Activated naive CD4-positive, alpha-beta T cell treated with anti-CD3 and anti-CD28 coated beads for 36 hours (primary cell): ENCODE data around the gene GUCY1A2. TPM values are rescaled to one million over a fixed set of nuclear protein-coding genes. Genes with fewer than 3 reads are reported as not detected.

Source experiments
- CTCF ChIA-PET: fragments of 350-600 bp; sonication (Branson Sonifier 250); formaldehyde crosslinking; loops from one replicate; lab custom pipeline; 2021; ENCODE audit warnings: antibody characterized with exemption; lab: Charles Lee
- DNase-seq: peaks from one replicate; pipeline ENCODE4 v3.0.0-alpha.2; 2020
- H3K27ac Mint-ChIP-seq: one replicate; pipeline ENCODE4 v1.8.0; 2021; ENCODE audit warnings: mild to moderate bottlenecking, mixed read lengths
- H3K27me3 Mint-ChIP-seq: one replicate; pipeline ENCODE4 v1.8.0; 2021; ENCODE audit warnings: low read depth, mixed read lengths
- H3K36me3 Mint-ChIP-seq: one replicate; pipeline ENCODE4 v1.8.0; 2021; ENCODE audit warnings: low read depth, mixed read lengths
- H3K4me1 Mint-ChIP-seq: one replicate; pipeline ENCODE4 v1.8.0; 2021; ENCODE audit warnings: low read depth, mixed read lengths
- H3K4me3 Mint-ChIP-seq: one replicate; pipeline ENCODE4 v1.8.0; 2021; ENCODE audit warnings: mild to moderate bottlenecking, moderate library complexity, mixed read lengths
- H3K9me3 Mint-ChIP-seq: one replicate; pipeline ENCODE4 v1.8.0; 2021; ENCODE audit warnings: mixed read lengths
- intact Hi-C: fragments of 100-400 bp; cut with micrococcal nuclease; formaldehyde crosslinking; loops from one replicate; pipeline ENCODE4 v1.15.1; 2023
- total RNA-seq, 2 experiments: library from RNA; stranded (reverse); gene quantifications; one replicate each; pipeline ENCODE4 v1.2.3, GENCODE V29; 2021

GUCY1A2 gene
- total RNA-seq, 2 experiments from 2014 or later: not detected

GRCh38 chr11:106694501-106694900 is 323.8 kb downstream of the GUCY1A2 start:
- DNase-seq: no peak
- no peak overlapping the region for H3K4me3 Mint-ChIP-seq
- H3K9me3 Mint-ChIP-seq: no peaks in the 10 kb centered on the region
- no peaks in the 10 kb centered on the region for H3K36me3 Mint-ChIP-seq
- no peaks in the 10 kb centered on the region for H3K4me1 Mint-ChIP-seq
- intact Hi-C loops: no loop called here
- no peak overlapping the region for H3K27ac Mint-ChIP-seq
- no peaks in the 10 kb centered on the region for H3K27me3 Mint-ChIP-seq
- CTCF ChIA-PET: no interaction called here

- Mint-ChIP-seq H3K36me3 (no peaks in the 10 kb centered on the region), H3K4me1 (no peaks in the 10 kb centered on the region), H3K27ac (no peak overlapping the region), H3K27me3 (no peaks in the 10 kb centered on the region), H3K9me3 (no peaks in the 10 kb centered on the region), H3K4me3 (no peak overlapping the region)
- no peak for DNase-seq
- CTCF ChIA-PET: no interaction called here
- intact Hi-C loops: no loop called here
These were observed 326.4 kb downstream of the GUCY1A2 start for GRCh38 chr11:106691807-106692365.

DNA sequence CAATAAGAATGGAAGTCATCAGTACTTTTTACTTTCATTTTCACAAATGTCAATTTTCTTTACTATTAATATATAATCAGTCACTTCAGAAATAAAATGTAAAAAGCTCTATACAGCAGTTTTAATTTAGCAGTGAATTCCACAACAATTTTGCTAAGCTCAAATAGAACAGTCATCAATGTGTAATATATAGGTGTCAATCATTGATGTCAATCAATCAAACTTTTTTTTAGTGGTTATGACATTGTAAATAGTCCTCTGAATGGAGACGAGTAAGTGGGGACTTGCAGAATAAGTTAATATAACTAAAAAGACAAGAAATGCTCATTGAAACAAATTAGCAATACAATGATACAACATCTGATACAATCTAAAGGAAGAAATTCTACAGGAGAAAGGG is 327.4 kb downstream of the GUCY1A2 start:
- H3K27ac Mint-ChIP-seq: no peak overlapping the region
- H3K4me3 Mint-ChIP-seq: no peak overlapping the region
- CTCF ChIA-PET: no interaction called here
- H3K27me3 Mint-ChIP-seq: no peaks in the 10 kb centered on the region
- H3K4me1 Mint-ChIP-seq: no peaks in the 10 kb centered on the region
- no peak for DNase-seq
- no peaks in the 10 kb centered on the region for H3K9me3 Mint-ChIP-seq
- intact Hi-C loops: no loop called here
- no peaks in the 10 kb centered on the region for H3K36me3 Mint-ChIP-seq

DNA sequence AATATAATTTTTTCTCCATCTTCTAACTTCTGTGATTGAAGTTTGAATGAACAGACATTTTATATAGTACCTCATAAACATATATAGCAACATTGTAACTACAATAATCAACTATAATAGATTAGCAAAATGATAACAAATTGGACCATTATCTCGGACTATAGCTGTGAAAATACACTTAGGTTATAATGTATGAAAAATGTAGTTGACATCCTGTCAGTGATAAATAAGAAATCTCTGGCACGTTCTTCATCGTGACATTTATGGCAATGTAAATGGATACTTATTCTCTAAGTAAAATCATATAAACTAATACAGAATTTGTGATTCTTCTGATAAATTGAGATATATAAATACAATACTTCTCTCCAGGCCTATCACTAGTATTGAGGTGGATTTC is 333.3 kb downstream of the GUCY1A2 start:
- H3K27ac Mint-ChIP-seq: no peak overlapping the region
- CTCF ChIA-PET: no interaction called here
- no peaks in the 10 kb centered on the region for H3K36me3 Mint-ChIP-seq
- intact Hi-C loops: no loop called here
- no peak overlapping the region for H3K4me3 Mint-ChIP-seq
- no peaks in the 10 kb centered on the region for H3K27me3 Mint-ChIP-seq
- no peaks in the 10 kb centered on the region for H3K4me1 Mint-ChIP-seq
- no peak for DNase-seq
- H3K9me3 Mint-ChIP-seq: no peaks in the 10 kb centered on the region

DNA sequence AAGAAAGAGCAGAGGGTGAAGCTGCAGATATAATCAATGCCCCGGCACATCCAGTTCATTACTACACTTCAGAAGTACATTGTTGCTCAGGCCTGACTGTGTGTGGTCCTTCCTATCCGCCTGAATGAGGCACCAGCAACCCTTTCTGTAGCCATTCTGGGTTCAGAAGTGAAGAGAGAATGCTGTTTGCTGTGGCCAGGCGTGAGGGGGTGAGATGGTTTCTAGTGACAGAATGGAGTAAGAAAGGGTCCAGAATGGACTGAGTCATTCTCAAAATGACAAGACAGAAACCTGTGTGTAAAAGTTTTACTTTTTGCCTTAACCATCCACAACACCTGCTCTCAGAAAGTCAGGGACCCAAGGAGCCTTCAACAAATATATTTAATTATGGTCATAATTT is 334.8 kb downstream of the GUCY1A2 start:
- H3K4me3 Mint-ChIP-seq: no peak overlapping the region
- no peaks in the 10 kb centered on the region for H3K36me3 Mint-ChIP-seq
- intact Hi-C loops: no loop called here
- H3K4me1 Mint-ChIP-seq: no peaks in the 10 kb centered on the region
- CTCF ChIA-PET: no interaction called here
- no peaks in the 10 kb centered on the region for H3K27me3 Mint-ChIP-seq
- DNase-seq: no peak
- no peak overlapping the region for H3K27ac Mint-ChIP-seq
- H3K9me3 Mint-ChIP-seq: no peaks in the 10 kb centered on the region

DNA sequence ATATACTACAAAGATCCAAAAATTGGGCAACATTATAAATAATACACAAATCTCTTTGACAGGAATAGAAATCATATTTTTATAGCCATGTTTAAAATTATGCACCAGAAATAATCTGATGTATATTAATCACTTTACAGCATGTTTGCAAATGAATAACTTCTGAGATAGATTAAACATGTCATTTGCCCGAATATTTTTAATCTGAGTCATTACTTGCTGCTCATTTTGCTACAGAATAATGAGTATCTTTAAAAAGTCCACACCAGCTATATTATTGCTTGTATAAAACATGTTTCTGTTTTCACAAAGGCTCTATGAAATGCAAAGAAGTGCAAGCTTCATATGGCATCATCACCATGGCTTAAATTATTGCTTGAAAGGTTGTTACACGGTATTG is 336.8 kb downstream of the GUCY1A2 start:
- intact Hi-C loops: no loop called here
- H3K27me3 Mint-ChIP-seq: no peaks in the 10 kb centered on the region
- H3K27ac Mint-ChIP-seq: no peak overlapping the region
- no peak overlapping the region for H3K4me3 Mint-ChIP-seq
- DNase-seq: no peak
- CTCF ChIA-PET: no interaction called here
- H3K9me3 Mint-ChIP-seq: no peaks in the 10 kb centered on the region
- no peaks in the 10 kb centered on the region for H3K4me1 Mint-ChIP-seq
- no peaks in the 10 kb centered on the region for H3K36me3 Mint-ChIP-seq

GRCh38 chr11:106679581-106679980 is 338.7 kb downstream of the GUCY1A2 start:
- CTCF ChIA-PET: no interaction called here
- no peaks in the 10 kb centered on the region for H3K36me3 Mint-ChIP-seq

DNA sequence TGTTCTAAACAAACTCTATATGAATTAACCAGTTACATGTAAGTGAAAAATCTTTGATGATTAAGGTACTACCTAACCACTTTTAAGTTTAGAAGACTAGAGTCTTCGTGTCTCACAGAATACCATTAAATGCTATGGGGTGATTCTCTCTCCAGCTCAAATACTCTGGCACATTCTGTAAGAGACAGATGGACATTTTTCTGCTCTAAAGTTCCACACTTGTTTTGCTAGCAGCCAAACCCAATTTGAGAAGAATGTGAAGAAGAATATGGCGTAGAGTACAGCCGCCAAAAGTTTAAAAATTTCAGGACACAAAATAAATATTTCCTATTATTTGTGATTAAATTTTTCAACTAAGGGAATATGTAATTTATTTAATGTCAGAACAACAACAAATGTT is 339.1 kb downstream of the GUCY1A2 start:
- no peaks in the 10 kb centered on the region for H3K4me1 Mint-ChIP-seq
- H3K36me3 Mint-ChIP-seq: no peaks in the 10 kb centered on the region
- no peak overlapping the region for H3K4me3 Mint-ChIP-seq
- DNase-seq: no peak
- no peaks in the 10 kb centered on the region for H3K9me3 Mint-ChIP-seq
- no peaks in the 10 kb centered on the region for H3K27me3 Mint-ChIP-seq
- H3K27ac Mint-ChIP-seq: no peak overlapping the region
- intact Hi-C loops: no loop called here
- CTCF ChIA-PET: no interaction called here

More at GRCh38 chr11:106679581-106679980, 338.7 kb downstream of the GUCY1A2 start:
- no peaks in the 10 kb centered on the region for H3K4me1 Mint-ChIP-seq
- no peak overlapping the region for H3K27ac Mint-ChIP-seq
- no peak overlapping the region for H3K4me3 Mint-ChIP-seq
- H3K9me3 Mint-ChIP-seq: no peaks in the 10 kb centered on the region
- DNase-seq: no peak
- H3K27me3 Mint-ChIP-seq: no peaks in the 10 kb centered on the region
- intact Hi-C loops: no loop called here

GRCh38 chr11:106670069-106670468 is 348.2 kb downstream of the GUCY1A2 start:
- Mint-ChIP-seq H3K4me1 (no peaks in the 10 kb centered on the region), H3K9me3 (peaks cover 5% of the 10 kb centered on the region), H3K36me3 (no peaks in the 10 kb centered on the region), H3K27me3 (no peaks in the 10 kb centered on the region), H3K27ac (no peak overlapping the region), H3K4me3 (no peak overlapping the region)
- intact Hi-C loops: no loop called here
- CTCF ChIA-PET: no interaction called here
- no peak for DNase-seq

DNA sequence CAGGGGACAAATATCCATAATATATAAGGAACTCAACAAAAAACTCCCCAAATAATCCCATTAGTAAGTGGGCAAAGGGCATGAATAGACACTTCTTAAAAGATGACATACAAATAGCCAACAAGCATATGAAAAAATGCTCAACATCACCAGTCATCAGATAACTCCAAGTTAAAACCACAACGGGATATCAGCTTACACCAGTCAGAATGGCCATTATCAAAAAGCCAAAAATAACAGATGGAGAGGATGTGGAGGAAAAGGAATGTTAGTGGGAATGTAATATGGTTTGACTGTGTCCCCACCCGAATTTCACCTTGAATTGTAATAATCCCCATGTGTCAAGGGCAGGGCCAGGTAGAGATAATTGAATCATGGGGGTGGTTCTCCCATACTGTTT is 350.1 kb downstream of the GUCY1A2 start:
- CTCF ChIA-PET: no interaction called here
- Mint-ChIP-seq H3K36me3 (no peaks in the 10 kb centered on the region), H3K4me3 (no peak overlapping the region), H3K27ac (no peak overlapping the region), H3K4me1 (no peaks in the 10 kb centered on the region), H3K27me3 (no peaks in the 10 kb centered on the region), H3K9me3 (peaks cover 6% of the 10 kb centered on the region)
- intact Hi-C loops: no loop called here
- no peak for DNase-seq

- H3K4me3 Mint-ChIP-seq: no peak overlapping the region
- DNase-seq: no peak
- CTCF ChIA-PET: no interaction called here
- no peaks in the 10 kb centered on the region for H3K4me1 Mint-ChIP-seq
- H3K27ac Mint-ChIP-seq: no peak overlapping the region
- H3K36me3 Mint-ChIP-seq: no peaks in the 10 kb centered on the region
- intact Hi-C loops: no loop called here
- peaks cover 3% of the 10 kb centered on the region for H3K9me3 Mint-ChIP-seq
- no peaks in the 10 kb centered on the region for H3K27me3 Mint-ChIP-seq
These were observed 361.6 kb downstream of the GUCY1A2 start for GRCh38 chr11:106656646-106657045.

DNA sequence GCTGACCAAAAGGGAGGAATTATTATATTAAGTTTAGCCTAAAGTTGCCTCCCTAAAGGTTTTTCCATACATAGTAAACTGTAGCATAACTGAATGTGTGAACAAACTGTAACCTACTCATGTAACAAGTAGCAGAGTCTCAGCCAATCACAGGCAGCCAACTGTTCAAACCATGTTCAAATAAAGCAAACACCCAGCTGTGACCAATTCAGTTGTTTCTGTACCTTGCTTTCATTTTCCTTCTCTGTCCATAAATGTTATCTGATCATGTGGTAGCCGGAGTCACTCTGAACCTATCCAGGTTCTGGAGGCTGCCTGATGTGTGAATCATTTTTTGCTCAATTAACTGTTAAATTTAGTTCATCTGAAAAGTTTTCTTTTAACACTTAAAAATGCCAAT is 373.5 kb downstream of the GUCY1A2 start:
- Mint-ChIP-seq H3K27me3 (no peaks in the 10 kb centered on the region), H3K4me3 (no peak overlapping the region), H3K4me1 (no peaks in the 10 kb centered on the region), H3K9me3 (peaks cover 16% of the 10 kb centered on the region), H3K36me3 (no peaks in the 10 kb centered on the region), H3K27ac (no peak overlapping the region)
- CTCF ChIA-PET: no interaction called here
- no peak for DNase-seq
- intact Hi-C loops: no loop called here

GRCh38 chr11:106642331-106642730 is 375.9 kb downstream of the GUCY1A2 start:
- intact Hi-C loops: no loop called here
- DNase-seq: no peak
- peaks cover 13% of the 10 kb centered on the region for H3K9me3 Mint-ChIP-seq
- no peaks in the 10 kb centered on the region for H3K4me1 Mint-ChIP-seq
- no peak overlapping the region for H3K4me3 Mint-ChIP-seq
- no peak overlapping the region for H3K27ac Mint-ChIP-seq
- CTCF ChIA-PET: interaction anchor here (0.6 kb wide), 2 partner anchors 88 to 1047 kb away, joined by 3 read pairs; no protein-coding TSS in a partner anchor
- no peaks in the 10 kb centered on the region for H3K36me3 Mint-ChIP-seq
- H3K27me3 Mint-ChIP-seq: no peaks in the 10 kb centered on the region
